Measurements from ENCODE around the gene LINC01488.

DNA sequence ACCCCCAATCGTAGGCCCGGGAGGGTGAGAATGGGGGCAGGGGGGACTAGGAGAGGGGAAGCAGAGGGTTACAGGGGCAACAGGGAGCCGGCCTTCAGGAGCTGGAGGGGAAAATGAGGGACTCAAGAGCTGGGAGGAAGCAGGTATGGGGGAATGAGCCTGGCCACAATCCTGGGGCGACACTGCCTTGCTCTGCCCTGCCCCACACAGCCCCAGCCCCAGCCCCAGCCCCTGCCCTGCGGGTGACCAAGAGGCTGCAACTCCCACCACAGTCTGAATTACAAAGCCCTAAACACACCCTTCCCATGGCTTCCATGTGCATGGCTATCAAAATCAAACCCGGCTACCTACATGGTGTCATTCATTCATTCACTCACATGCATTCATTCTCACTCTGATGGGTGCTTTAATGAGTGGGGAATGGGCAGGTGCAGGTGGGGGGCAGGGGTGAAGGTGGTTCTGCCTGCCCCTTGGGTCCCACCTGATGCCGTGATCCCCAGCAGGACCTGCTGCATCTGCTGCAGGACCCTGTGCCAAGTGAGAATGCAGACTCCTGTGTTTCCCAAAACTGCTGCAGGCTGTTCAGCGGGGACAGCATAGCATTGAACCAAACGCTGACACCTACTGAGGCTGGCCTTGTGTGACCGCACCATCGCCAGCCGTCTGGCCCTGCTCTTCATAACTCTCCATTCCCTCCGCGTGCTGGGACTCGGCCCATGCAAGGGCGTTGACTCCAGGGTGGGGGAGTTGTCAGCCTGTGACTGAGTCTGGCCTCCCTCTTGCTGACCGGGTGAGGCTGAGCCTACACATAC, 9.5 kb upstream of the LINC01488 start:
- TF ChIP-seq, protein P1, sequence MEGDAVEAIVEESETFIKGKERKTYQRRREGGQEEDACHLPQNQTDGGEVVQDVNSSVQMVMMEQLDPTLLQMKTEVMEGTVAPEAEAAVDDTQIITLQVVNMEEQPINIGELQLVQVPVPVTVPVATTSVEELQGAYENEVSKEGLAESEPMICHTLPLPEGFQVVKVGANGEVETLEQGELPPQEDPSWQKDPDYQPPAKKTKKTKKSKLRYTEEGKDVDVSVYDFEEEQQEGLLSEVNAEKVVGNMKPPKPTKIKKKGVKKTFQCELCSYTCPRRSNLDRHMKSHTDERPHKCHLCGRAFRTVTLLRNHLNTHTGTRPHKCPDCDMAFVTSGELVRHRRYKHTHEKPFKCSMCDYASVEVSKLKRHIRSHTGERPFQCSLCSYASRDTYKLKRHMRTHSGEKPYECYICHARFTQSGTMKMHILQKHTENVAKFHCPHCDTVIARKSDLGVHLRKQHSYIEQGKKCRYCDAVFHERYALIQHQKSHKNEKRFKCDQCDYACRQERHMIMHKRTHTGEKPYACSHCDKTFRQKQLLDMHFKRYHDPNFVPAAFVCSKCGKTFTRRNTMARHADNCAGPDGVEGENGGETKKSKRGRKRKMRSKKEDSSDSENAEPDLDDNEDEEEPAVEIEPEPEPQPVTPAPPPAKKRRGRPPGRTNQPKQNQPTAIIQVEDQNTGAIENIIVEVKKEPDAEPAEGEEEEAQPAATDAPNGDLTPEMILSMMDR (IDR thresholded peaks at IDR 0.05; ENCODE audit: insufficient read depth, low read length, poor library complexity, severe bottlenecking), result no peak
- no peak for TF ChIP-seq EZH2phosphoT487 (conservative IDR thresholded peaks at IDR 0.05; ENCODE audit: low read length)

All from SU-DHL-6 (cell line).